Activated CD8-positive, alpha-beta T cell treated with anti-CD3 and anti-CD28 coated beads for 36 hours (primary cell): ENCODE data around the gene ARHGEF40. TPM values are rescaled to one million over a fixed set of nuclear protein-coding genes. Genes with fewer than 3 reads are reported as not detected.

Experiments
- ATAC-seq: fragments of 200-7000 bp; cut with Tn5 transposase; one replicate; pipeline ENCODE4 v1.10.0; 2021; ENCODE audit warnings: mild to moderate bottlenecking, moderate library complexity
- CTCF ChIA-PET: fragments of 350-600 bp; sonication (Branson Sonifier 250); formaldehyde crosslinking; loops from one replicate; lab custom pipeline; 2021; ENCODE audit warnings: antibody characterized with exemption; lab: Charles Lee
- POLR2A ChIA-PET: fragments of 350-600 bp; sonication (Branson Sonifier 250); formaldehyde crosslinking; loops from one replicate; lab custom pipeline; 2021; ENCODE audit warnings: antibody characterized with exemption; lab: Charles Lee
- DNase-seq: peaks from one replicate; pipeline ENCODE4 v3.0.0-alpha.2; 2020
- H3K27ac Mint-ChIP-seq: one replicate; pipeline ENCODE4 v1.8.0; 2021; ENCODE audit warnings: mild to moderate bottlenecking, mixed read lengths
- H3K27me3 Mint-ChIP-seq: one replicate; pipeline ENCODE4 v1.8.0; 2021; ENCODE audit warnings: mixed read lengths
- H3K36me3 Mint-ChIP-seq: one replicate; pipeline ENCODE4 v1.8.0; 2021; ENCODE audit warnings: low read depth, mixed read lengths
- H3K4me1 Mint-ChIP-seq: one replicate; pipeline ENCODE4 v1.8.0; 2021; ENCODE audit warnings: low read depth, mixed read lengths
- H3K4me3 Mint-ChIP-seq: one replicate; pipeline ENCODE4 v1.8.0; 2021; ENCODE audit warnings: mild to moderate bottlenecking, moderate library complexity, mixed read lengths
- H3K9me3 Mint-ChIP-seq: one replicate; pipeline ENCODE4 v1.8.0; 2021; ENCODE audit warnings: mixed read lengths
- intact Hi-C: fragments of 100-400 bp; cut with micrococcal nuclease; formaldehyde crosslinking; loops from one replicate; pipeline ENCODE4 v1.10.0; 2022
- total RNA-seq, 2 experiments: library from RNA; stranded (reverse); gene quantifications; one replicate each; pipeline ENCODE4 v1.2.3, GENCODE V29; 2021
- TF ChIP-seq, protein P1 (sequence below): fragments of 200-600 bp; IDR thresholded peaks from one replicate; pipeline ENCODE4 v1.8.0; 2022; ENCODE audit warnings: antibody characterized with exemption, mild to moderate bottlenecking

The ARHGEF40 gene
- total RNA-seq, 2 experiments from 2014 or later = 0.18 to 0.23 TPM

DNA sequence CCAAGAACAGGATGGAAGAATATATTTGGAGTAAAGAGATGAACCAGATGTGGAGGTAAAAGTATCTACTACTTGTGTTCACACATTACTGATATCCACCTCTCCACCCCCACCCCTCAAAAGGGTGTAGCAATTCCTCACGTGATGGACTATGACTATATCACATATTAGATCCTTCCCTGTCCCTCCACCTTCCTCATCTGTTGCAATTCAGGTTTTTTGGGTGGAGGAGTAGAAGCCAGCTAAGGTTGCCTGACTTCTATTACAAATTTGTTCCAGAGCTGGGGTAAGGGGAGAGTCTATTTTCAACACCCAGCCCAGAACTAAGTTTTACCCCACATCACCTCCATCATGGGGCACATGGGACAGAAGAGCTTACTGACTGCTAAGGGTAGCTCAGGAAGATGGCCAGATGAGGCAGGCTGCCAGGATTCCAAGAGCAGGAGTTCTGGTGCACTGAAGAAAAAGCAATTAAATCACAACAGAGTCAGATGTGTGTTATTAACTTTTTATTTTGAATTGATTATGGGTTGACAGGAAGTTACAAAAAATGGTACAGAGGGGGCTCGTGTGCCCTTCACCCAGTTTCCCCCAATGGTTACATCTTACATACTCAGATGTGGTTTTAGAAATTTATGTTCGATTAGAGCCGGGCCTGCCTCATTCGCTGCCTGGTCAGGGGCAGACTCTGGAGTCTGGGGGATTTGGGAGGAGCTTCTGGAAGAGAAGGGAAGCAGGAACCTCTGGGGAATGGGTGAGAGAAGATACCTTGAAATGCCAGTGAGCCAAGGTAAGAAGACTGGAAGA is 37.6 kb upstream of the ARHGEF40 start:
- Mint-ChIP-seq H3K4me1 (no peaks in the 10 kb centered on the region), H3K27me3 (no peaks in the 10 kb centered on the region), H3K27ac (no peak overlapping the region), H3K36me3 (no peaks in the 10 kb centered on the region), H3K4me3 (no peak overlapping the region), H3K9me3 (no peaks in the 10 kb centered on the region)
- CTCF ChIA-PET = interaction anchor here (0.7 to 7.1 kb wide), 6 partner anchors 8 to 38 kb away, joined by 3 to 76 read pairs (median 4); no protein-coding TSS in a partner anchor
- TF ChIP-seq, protein P1, sequence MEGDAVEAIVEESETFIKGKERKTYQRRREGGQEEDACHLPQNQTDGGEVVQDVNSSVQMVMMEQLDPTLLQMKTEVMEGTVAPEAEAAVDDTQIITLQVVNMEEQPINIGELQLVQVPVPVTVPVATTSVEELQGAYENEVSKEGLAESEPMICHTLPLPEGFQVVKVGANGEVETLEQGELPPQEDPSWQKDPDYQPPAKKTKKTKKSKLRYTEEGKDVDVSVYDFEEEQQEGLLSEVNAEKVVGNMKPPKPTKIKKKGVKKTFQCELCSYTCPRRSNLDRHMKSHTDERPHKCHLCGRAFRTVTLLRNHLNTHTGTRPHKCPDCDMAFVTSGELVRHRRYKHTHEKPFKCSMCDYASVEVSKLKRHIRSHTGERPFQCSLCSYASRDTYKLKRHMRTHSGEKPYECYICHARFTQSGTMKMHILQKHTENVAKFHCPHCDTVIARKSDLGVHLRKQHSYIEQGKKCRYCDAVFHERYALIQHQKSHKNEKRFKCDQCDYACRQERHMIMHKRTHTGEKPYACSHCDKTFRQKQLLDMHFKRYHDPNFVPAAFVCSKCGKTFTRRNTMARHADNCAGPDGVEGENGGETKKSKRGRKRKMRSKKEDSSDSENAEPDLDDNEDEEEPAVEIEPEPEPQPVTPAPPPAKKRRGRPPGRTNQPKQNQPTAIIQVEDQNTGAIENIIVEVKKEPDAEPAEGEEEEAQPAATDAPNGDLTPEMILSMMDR = no peak
- intact Hi-C loops = no loop called here
- POLR2A ChIA-PET = no interaction called here
- DNase-seq (no peak), ATAC-seq (no peak)

DNA sequence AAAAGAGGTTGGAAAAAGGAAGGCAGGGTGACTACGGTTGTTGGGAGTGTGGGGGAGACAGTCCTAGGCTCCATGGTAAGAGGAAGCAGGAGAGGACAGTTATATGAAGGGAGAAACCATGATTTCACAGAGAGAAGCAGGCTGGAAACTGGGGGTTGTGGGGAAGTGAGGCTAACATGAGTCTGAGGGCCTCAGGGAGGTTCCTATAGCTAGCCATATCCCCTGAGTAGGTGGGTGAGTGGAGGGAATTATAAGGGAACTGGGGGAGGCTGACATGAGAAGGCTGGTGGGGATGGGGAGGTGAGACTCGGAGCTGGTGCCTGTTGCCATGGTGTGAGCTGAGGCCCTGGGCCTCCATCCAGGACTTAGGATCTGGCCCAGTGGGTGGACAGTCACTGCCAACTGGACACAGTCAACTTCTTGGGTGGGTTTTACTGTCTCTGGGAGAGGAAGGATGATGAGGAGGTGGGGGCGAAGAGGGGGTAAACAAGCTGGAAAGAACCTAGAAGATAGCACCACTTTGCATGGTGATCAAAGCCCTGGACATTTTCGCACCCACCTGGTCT is 36.9 kb upstream of the ARHGEF40 start:
- ChIA-PET CTCF (interaction anchor here (1.1 to 7.1 kb wide), 4 partner anchors 10 to 35 kb away, joined by 3 to 76 read pairs (median 4); no protein-coding TSS in a partner anchor), POLR2A (no interaction called here)
- no peaks in the 10 kb centered on the region for H3K4me1 Mint-ChIP-seq
- H3K9me3 Mint-ChIP-seq = no peaks in the 10 kb centered on the region
- intact Hi-C loops = no loop called here
- H3K27ac Mint-ChIP-seq = no peak overlapping the region
- DNase-seq (no peak), ATAC-seq (no peak)
- no peaks in the 10 kb centered on the region for H3K27me3 Mint-ChIP-seq
- no peak overlapping the region for H3K4me3 Mint-ChIP-seq
- no peaks in the 10 kb centered on the region for H3K36me3 Mint-ChIP-seq
- TF ChIP-seq, protein P1 = no peak

DNA sequence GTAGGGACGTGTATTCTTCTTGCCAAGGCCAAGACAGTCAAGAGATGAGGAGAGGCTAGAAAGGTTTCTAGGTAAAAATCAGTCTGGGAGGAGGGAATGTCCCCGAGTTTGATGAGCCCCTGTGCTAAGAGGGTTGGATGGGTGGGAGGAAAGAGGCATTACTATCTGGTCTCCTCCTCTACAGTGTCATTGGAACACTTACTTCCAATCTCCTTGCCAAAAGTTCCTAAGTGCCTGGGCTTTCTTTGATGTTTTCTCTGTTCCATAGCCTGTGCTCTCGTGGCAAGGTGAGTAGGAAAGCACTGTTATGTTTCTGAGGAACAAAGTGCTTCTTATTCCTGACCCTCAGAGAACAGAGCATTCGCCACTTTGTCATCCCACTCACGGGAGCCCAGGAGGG is 35.4 kb upstream of the ARHGEF40 start, which contains the start of gene RNASE13:
Gene RNASE13, minus strand, starts transcription at position 101 of the 400 bp plus-strand sequence. CDS start 519 bp downstream, outside the sequence.
- DNase-seq (no peak), ATAC-seq (no peak)
- no peak within 1 kb of the TSS for H3K27ac Mint-ChIP-seq
- POLR2A ChIA-PET = interaction anchor here (1.1 kb wide), 1 partner anchor 69 kb away, joined by 3 read pairs; no protein-coding TSS in a partner anchor
- intact Hi-C loops = no loop called here
- TF ChIP-seq, protein P1 = no peak
- CTCF ChIA-PET = interaction anchor here (1.4 to 7.1 kb wide), 2 partner anchors 13 to 20 kb away, joined by 3 to 76 read pairs; no protein-coding TSS in a partner anchor
- H3K4me3 Mint-ChIP-seq = no peak within 1 kb of the TSS
- H3K36me3 Mint-ChIP-seq = no peaks in the 10 kb centered on the region
- H3K4me1 Mint-ChIP-seq = no peaks in the 10 kb centered on the region
- H3K9me3 Mint-ChIP-seq = no peaks in the 10 kb centered on the region
- H3K27me3 Mint-ChIP-seq = no peaks in the 10 kb centered on the region

DNA sequence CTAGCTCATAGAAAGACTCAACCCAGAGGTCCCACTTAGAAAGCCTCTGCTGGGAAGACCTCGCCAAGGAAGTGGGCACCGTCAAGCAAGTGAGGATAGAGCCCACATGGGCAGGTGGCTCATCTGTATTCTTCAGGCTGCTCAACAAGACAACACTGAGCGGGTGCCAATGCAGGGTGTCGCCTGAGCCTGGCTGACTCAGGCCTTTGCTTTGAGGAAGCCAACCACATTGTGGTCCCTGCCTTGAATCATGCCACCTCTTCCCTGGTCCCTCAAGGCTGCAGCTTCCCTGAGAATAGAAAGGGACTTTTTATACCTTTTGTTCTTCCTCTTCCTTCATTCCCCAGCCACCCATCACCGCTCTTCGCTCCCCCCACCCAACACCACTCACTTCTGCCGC is 33.4 kb upstream of the ARHGEF40 start:
- TF ChIP-seq, protein P1 = no peak
- intact Hi-C loops = no loop called here
- CTCF ChIA-PET = interaction anchor here (1.5 to 7.1 kb wide), 3 partner anchors 18 to 55 kb away, joined by 4 to 76 read pairs (median 5); no protein-coding TSS in a partner anchor
- no peak overlapping the region for H3K4me3 Mint-ChIP-seq
- H3K27me3 Mint-ChIP-seq = no peaks in the 10 kb centered on the region
- ATAC-seq = no peak
- no peaks in the 10 kb centered on the region for H3K4me1 Mint-ChIP-seq
- no peaks in the 10 kb centered on the region for H3K36me3 Mint-ChIP-seq
- no peak overlapping the region for H3K27ac Mint-ChIP-seq
- no peaks in the 10 kb centered on the region for H3K9me3 Mint-ChIP-seq
- POLR2A ChIA-PET = no interaction called here
- DNase-seq = no peak
